IPS-NIHi7 (cell line): ENCODE data around the gene CYP2D6.
"Not testable (repeated sequence)": the region's sequence is repeated elsewhere in the genome, so short reads cannot be mapped to it uniquely, and the experiment has no call there.

ENCODE experiments used
- DNase-seq: peaks from one replicate; pipeline ENCODE4 v3.0.0; 2012; ENCODE audit warnings: mixed read lengths; ENCODE audit errors: extremely low spot score

Gene CYP2D6

DNA sequence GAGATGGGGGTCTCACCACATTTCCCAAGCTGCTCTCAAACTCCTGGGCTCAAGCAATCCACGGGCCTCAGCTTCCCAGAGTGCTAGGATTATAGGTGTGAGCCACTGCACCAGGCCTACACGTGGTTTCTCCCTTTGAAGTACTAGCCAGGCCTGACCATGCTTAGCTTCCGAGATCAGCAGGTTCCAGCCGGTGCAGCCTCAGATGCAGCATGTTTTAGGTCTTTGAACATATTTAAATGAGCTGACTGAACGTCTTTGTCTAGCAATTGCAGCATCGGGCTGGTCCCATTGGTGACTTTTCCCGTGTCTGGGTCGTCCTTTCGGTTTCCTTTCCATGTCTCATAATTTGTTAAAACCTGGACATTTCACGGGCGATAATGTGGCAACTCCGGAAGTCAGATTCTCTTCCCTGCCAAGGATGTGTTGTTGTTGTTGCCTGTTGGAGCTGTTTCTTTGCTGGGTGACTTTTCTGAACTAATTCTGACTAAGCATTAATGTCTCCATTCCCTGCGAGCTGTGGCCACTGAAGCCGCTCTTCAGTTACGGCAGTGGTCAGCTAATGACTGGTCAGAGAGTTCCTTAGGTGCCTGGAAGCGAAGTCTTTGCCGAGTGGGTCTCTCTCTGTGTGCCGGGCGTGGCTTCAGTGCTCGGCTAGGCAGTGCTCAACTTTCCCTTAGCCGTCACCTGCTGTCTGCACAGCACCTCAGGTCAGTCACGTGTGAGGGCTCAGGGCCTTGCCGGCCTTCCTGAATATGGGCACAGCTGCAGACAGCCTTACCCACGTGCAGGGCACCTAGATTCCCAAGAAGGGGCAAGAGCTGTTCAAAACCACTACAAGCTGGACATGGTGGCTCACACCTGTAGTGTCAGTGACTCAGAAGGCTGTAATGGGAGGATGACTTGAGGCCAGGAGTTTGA lies 3.8 kb upstream of the CYP2D6 start:
- DNase-seq, result peak; percentile 4

- no peak for DNase-seq
Measured at GRCh38 chr22:42132457-42132856, 1.8 kb upstream of the CYP2D6 start.

- no peak for DNase-seq
Measured at GRCh38 chr22:42131562-42131961, 952 bp upstream of the CYP2D6 start.

- DNase-seq, result not testable (repeated sequence)
Measured at GRCh38 chr22:42130182-42130581, 428 bp downstream of the CYP2D6 start.

GRCh38 chr22:42128776-42129694 lies 1.6 kb downstream of the CYP2D6 start:
- peak; percentile 65 for DNase-seq

DNA sequence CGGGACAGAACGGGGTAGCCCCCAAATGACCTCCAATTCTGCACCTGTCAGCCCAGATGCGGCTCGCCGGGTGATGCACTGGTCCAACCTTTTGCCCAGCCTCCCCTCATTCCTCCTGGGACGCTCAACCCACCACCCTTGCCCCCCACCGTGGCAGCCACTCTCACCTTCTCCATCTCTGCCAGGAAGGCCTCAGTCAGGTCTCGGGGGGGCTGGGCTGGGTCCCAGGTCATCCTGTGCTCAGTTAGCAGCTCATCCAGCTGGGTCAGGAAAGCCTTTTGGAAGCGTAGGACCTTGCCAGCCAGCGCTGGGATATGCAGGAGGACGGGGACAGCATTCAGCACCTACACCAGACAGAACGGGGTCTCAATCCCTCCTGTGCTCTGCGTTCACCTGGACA lies 2.6 kb downstream of the CYP2D6 start:
- DNase-seq, result not testable (repeated sequence)

DNA sequence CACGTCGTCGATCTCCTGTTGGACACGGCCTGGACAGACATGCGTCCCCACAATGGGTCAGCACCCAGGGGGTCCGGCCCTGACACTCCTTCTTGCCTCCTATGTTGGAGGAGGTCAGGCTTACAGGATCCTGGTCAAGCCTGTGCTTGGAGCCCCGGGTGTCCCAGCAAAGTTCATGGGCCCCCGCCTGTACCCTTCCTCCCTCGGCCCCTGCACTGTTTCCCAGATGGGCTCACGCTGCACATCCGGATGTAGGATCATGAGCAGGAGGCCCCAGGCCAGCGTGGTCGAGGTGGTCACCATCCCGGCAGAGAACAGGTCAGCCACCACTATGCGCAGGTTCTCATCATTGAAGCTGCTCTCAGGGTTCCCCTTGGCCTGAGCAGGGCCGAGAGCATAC lies 3.0 kb downstream of the CYP2D6 start:
- DNase-seq, result no peak

GRCh38 chr22:42123529-42123928 lies 7.1 kb downstream of the CYP2D6 start:
- DNase-seq, result not testable (repeated sequence)

- DNase-seq, result not testable (repeated sequence)
Measured at GRCh38 chr22:42120231-42121021, 10.2 kb downstream of the CYP2D6 start.

DNA sequence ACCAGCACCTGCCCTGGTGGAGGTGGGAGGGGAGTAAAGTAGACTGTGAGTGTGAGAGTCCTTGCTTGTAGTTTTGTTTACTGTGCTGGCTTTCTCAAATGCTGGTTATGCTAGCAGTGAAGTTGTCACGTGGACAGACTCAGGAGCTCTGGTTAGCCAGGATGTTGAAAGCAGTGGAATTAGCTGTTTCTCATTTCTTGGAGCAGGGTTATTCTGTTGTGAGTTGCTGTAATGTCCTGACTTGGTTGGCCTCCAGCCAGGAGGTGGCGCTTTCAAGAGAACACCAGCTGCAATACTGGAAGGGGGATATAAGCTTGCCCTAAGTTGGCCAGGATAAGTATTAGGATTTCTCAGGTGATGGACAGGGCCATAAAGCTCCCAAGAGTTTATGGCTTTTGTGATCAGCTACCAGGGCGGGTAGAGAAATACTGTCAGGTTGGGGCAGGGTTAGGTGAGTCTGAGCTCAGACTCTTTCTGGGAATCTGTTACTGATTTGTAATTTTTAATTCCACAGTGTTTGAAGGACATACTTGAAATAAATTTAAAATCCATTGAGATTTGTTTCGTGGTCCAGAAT lies 13.7 kb downstream of the CYP2D6 start:
- no peak for DNase-seq

- not testable (repeated sequence) for DNase-seq
Measured at GRCh38 chr22:42115420-42115830, 15.2 kb downstream of the CYP2D6 start.

- DNase-seq, result peak; percentile 51
Measured at GRCh38 chr22:42114721-42115120, 15.9 kb downstream of the CYP2D6 start.

DNA sequence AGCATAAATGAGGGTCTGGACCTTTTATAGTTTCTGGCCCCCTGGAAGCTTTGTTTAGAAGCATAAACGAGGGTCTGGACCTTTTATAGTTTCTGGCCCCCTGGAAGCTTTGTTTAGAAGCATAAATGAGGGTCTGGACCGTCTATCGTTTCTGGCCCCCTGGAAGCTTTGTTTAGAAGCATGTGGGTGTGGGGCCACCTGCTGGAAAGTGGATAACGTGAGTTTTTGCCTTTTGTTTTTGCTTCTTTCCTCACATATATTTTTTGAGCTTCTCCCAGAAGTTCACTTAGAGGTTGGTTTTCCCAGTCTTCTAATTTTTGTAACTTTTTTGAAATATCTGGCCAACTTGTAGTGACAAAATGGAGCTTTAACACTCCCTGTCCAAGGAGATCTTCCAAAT lies 17.8 kb downstream of the CYP2D6 start:
- DNase-seq, result not testable (repeated sequence)

DNA sequence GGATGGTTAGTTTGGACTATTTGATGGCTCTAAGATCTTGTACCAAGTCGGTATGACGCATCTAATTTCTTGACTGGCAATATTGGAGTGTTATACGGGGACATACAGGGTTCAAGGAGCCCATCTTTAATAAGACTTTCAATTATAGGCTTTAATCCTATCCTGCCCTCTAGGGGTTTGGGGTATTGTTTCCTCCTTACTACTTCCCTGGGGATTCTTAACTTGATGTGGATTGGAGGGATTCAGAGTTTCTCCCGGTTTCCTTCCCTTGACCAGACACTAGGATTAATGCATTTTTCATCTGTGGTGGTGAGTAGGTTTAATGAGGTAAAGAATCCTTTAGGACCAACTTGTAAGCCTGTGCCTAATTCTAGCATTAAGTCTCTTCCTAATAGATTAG lies 18.8 kb downstream of the CYP2D6 start:
- DNase-seq, result no peak

GRCh38 chr22:42108848-42109247 lies 21.8 kb downstream of the CYP2D6 start:
- DNase-seq, result no peak

DNA sequence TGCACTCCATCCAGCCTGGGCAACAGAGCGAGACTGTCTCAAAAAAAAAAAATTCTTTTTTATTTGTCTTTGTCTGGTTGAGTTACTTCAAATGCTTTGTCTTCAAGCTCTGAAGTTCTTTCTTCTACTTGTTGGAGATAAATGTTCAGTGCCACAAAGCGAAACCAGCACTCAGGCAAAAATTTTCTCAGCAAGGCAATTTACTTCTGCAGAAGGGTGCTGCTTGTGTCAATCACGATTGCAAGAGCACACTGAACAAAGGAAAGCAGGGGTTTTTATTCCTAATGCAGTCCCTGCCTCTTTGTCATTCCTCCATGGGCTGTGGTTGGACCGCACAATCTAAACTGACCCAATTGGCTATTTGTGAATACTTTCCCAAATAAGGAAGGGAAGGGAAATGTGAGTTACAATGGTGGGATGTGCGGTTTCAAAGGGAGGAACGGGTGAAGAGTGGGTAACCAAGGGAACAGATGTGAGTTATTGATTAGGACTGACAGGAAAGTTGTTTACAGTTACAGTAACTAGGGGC lies 26.2 kb downstream of the CYP2D6 start:
- DNase-seq, result not testable (repeated sequence)

GRCh38 chr22:42101199-42101598 lies 29.4 kb downstream of the CYP2D6 start:
- DNase-seq, result no peak

- DNase-seq, result no peak
Measured at GRCh38 chr22:42091455-42091782, 39.2 kb downstream of the CYP2D6 start.

GRCh38 chr22:42090596-42091454 lies 39.8 kb downstream of the CYP2D6 start, which contains the start of gene NDUFA6:
TSS of gene NDUFA6 (minus strand) at chr22:42090772. CDS start at chr22:42090744, 28 bp downstream.
- DNase-seq, result peak; percentile 99

DNA sequence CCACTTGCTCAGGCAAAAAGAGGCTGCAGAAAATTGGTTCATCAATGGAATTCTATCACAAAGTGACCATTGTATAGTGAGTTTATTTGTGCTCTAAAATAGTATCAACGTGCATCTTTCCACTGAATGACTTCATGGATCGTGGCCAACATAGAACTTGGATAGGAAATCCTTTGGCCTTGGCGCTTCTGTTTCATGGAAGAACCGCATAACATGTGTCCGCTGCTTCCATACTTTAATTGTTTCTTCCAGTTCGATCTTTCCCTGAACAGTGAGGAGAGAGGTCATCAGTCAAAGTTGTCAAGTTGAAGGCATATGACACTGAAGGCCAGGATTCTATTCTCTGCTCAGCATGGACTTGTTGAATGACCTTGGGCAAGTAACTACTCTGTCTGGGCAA lies 44.6 kb downstream of the CYP2D6 start:
- no peak for DNase-seq
